ENCODE measurements around the gene CD47.

The CD47 gene

DNA sequence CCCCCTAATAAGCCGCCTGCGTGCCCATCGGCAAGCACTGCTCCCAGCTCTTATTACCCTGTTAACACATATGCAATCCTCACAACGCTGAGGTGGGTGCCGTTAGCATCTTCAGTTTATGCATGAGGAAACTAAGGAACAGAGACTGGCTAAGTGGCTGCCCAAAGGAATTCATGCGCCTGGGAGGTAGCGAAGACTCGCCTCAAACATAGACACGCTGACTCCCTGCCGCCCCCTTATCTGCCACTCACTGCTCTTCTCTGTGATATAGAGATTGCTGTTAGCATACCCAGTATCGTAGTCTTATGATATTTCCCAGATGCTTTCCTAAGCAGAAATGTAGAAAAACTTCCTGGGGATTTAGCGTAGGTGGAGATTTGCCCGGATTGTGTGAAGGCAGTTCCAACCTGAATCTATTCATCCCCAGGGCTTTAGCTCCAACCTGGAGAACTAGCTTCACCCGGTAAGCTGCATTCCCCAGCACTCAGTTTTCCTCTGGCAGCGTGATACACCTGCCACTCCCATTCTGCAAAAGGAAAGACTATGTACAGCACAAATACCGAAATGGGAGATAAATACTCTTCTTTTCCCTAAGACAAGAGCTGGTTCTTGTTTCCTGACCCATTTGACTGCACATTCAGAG, 23.7 kb upstream of the CD47 start:
- DNase-seq = no peak

DNA sequence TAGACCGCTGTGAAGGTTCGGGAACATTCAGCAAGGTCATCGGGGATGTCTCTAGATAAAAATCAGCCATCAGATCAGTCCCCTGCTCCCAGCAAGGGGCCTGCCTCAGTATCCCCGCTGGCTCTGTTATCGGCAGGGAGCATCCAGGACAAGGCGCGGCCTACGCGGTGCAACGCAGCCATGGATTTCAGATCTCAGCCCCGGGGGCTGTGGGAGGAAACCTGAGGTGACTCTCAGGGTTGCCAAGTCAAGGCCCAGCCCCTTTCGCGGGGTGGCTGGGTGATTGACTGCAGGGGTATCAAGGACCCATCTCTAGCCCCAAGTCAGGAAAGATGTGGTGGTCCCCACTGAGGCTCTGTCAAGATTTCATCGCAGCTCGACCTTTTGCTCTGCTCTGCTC, 23.1 kb upstream of the CD47 start:
- DNase-seq = no peak

DNA sequence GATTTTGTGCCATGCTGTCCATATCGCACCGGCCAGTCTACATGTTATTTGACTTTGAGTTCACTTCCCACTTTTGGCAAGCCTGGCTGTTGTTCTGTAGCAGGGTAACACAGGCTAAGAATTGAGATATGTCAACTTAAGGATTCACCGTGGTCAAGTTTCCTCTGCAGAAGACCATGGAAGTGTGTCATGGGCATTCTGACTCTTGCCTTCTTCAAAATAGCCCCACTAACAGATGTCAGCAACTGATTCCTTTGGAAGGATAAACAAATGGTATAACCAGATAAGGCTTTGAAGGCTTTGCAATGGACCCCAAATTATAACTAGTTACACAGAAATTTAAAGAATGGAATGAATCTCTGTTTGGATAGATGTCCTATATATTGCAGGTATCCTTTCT, 20.1 kb upstream of the CD47 start:
- DNase-seq = no peak

DNA sequence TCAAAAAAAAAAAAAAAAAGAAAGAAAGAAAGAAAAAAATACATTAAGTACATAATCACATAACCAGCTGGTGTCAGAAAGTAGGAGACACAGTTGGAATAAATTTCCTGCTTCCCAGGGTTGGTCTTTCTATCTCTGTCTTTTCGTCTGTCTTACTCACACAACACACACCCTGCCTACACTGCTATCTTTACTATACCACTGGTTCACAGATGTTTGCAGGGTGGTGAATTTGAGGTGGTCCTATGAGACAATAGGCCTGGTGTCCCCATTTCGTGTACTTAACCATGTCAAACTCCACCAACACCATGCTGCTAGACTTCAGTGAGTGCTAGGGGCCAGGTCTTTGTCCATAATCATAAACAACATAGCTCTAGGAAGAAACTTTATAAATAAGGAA, 17.6 kb upstream of the CD47 start:
- DNase-seq = no peak

DNA sequence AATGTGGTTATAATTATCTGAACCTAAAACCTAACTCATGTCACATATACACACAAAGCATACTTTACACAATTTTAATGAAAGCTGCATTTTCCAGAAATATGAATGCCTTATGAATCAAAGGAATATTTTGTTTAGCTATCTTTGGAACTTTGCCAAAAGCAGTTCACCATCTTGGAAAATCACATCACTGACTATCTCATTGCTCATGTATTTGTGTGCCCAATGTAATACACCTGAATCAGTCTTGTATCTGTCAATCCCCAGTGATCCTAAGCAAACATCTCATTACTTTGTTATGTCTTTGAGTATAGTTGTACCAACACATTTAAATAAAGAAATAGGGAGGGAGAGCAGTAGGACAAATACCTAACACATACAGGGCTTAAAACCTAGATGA, 15.6 kb upstream of the CD47 start:
- DNase-seq = no peak

DNA sequence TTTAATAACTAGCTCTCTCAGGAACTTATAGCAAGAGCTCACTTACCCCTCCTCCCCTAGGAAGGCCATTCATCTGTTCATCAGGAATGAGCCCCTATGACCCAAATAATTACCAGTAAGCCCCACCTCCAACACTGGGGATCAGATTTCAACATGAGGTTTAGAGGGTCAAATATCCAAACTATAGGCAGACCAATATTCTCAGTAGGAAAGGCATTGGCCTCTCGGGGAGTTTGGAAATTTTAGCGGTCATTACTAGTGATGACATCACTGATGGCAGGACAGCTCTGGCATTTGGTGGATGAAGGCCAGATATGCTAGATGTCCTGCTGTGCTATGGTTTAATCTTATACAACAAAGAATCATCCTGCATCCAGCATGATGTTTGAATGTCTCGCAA, 15.2 kb upstream of the CD47 start:
- DNase-seq = no peak

DNA sequence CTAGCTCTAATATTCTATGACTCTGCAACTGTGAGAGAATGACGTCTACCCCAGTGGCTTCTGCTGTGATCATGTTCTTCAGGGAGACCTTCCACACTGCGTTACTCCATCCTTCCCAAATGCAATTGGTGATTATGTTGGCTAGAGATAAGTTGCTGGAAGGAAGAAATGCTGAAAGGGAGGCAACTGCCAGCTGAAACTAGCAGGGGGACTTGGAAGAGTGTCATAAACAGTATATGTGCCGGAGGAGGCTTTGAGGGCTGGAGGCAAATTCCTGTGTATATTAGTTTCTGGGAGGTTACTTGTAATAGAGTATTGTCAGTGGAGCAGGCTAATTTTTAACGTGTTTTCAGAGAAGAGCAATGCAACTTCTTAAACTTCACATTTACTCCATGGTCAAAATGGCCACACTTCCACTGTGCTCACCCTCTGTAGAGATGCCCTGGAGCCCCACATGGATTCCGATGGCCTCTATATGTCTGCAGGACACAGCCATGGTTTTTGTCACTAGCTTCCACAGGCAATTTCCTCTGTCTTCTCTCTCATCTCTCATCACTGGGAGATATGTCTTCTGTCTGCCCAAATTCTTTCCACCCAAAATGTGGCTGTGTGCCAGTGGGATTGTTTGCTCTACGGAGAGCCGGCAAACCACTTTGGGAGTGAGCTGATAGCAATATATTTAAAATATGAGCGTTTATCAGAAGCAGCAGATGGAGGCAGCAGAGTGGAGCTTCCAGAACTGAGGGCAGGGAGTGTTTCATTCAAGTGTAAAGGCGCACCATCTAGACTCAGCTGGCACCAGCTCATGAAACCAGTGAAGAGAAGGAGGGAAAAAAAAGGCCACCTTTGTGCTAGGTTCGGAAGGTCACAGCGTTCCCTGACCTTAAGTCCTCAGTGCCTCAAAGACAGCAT, 13.3 kb upstream of the CD47 start:
- no peak for DNase-seq

DNA sequence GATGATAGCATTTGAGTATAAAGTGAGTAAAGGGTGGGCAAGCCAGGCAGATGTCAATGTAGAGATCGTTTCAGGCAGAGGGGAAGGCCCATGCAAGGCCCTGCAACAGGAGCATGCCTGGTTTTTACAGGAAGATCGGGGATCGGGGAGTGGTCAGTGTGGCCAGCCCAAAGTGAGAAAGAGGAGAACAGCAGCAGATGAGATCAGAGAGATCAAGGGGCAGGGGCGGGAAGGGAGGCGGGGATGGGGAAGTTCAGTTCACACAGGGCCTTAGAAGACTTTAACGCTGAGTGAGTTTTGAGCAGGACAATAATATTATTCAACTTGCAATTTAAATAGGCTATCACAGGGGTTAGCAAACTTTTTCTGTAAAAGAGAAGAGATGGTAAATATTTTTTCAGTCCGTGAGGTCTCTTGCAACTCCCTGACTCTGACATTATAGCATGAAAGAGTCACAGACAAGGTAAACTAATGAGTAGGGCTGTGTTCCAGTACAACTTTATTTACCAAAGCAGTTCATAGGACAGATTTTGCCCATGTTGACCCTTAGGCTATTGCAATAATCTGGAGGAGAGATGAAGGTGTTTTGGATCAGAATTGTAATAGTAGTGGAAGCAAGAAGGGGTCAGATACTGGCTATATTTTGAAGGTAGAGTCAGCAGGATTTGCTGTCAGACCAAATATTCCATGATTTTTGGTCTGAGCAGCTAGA, 12.4 kb upstream of the CD47 start:
- DNase-seq = no peak

DNA sequence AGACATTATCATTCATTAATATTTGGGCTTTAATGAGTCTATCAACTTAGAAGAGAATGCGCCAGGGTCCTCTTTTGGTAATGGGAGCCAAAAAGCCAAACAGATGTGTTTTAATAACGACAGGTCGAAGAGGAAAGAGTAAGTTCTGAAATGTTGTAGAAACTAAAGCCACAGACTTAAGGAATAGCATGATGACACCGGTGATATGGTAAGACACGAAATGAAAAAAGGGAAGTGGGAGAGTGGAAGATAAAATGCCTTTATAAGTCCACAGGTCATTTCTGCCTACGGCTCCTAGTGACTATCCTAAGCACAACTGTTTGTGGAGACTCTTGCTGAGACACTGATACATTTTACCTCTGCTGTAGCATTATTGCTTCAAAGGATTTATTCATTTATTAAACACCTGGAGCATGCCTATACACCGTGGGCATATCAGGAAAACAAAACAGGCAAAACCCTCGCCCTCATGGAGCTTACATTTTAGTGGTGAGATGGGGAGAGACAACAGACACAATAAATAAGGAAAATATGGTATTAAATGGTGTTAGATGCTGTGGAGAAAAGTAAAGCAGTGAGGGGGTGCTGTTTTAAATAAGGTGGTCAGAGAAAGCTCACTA, 11.7 kb upstream of the CD47 start:
- DNase-seq = no peak

DNA sequence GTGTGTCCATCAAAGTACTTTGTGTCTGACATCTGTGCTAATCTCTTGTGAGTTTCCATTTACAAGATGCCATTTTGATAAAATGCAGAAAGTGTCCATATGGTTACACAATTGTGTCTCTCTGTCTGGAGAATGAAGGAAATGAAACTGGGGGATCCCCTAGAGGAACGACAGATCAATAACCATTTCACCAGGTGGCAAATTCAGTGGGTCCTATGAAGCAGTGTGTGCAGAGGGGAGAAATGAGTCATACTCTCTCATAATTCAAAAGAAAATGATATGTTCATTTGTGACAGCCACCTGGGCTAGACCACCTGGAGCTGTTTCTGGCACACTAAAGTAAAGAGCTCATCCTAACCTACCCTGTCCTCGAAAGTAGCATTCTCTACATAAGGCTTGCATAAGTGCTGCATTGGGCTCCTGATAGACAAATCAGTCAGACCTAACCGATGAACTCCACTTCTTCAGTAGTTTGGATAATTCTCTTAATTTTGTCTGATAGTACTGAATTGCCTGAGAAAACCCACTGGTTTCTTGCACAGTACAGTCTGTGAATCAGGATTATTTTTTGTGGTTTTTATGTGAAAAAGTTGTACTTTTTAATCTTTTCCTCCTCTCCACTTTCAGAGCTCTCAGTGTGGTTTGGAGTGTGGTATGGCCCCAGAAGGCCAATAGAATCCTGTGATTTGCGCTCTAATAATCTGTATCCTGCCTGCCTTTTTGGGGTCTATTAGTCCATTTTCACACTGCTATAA, 10.3 kb upstream of the CD47 start:
- DNase-seq = peak; percentile 14

DNA sequence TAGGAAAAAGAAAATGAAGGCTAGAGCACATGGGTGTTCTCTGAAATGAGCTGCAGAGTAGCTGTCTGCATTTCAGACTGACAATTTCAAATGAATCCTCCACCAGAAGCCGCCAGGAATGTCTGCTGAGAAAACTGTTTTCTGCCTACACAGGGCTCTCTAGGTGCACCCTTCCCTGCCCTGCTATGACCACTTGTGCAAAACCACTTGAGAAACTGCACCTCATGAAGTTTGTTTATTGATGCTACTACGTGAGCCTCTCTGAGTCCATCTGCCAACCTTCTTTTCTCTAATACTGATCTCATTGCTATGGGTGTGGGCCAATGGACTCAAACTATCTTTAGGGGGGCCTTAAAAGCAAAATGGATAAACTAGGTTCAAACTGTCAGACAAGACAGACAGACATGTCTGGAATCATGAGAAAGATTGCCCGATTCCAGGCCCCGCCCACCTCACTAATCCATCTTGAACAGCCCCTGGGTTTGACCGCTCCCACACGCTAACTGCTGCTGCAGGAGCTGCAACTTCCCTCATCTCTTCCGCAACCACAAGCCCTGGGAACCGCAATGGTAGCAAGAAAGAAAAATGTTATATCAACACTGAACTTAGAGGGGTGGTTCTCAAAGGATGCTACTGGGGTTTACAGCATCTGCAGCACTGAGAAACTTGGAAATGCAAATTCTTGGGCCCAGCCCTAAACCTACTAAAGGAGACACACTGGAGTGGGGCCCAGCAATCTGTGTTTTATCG, 9.0 kb upstream of the CD47 start:
- no peak for DNase-seq

DNA sequence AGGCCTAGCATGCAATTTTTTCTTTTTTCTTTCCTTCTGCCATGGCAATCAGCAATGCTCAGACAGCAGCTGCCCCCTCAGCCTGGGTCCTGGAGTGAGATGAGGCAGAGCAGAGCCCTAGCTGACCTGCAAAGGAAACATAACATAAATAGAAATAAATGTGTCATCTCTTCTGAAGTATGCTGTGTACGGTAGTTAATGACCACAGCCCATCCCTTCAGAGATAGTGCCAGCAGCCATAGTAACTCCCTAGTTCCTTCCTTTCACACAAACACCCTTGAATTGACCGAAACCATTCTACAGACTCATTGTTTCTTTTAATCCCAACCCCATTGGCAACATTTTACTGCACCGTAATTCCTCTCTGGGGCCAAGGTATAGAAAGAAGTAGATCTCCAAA, 8.4 kb upstream of the CD47 start:
- DNase-seq = no peak

DNA sequence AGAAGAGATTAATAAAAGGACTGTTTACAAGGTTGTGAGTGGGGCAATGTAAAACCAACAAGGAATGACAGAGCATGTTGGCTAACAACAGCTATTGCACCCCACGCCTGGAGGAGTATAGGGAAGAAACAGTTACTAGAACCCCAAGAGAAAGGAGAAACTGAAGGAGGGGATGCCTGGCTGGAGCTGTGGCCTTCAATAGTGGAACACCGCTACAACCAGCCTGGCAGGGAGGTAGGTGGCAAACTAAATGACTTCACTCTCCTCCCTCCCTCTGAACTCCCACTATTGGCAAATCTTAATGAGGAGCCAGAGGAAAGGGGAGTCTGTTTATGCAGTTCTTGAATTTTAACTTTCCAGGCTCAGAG, 7.2 kb upstream of the CD47 start:
- no peak for DNase-seq

DNA sequence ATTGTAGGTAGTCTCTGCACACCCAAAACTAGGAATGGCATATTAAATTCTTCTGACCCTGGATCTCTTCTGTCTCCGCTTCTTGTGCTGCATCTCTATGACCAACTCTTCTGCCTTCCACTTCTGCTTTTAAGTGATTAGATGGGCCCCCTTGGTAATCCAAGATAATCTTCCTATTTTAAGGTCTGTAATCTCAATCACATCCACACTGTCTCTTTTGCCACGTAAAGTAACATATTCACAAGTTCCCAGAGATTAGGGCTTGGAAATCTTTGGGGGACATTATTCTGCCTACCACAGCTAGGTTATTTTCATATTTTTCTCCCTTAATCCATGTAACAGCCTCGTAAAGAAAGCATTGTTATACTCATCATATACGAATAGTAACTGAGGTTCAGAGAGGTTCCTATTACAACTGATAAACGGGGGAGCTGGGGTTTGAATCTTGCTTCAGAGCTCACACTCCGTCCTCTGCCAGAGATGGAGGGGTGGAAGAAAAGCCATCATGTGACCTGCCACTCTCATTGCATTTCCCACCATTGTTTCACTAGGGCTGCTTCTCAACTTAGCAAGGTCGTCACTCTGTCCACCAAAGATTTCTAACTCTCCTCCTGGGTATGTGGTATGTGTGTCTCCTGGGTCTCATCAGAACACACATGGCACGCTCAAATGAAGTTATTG, 6.6 kb upstream of the CD47 start:
- no peak for DNase-seq

DNA sequence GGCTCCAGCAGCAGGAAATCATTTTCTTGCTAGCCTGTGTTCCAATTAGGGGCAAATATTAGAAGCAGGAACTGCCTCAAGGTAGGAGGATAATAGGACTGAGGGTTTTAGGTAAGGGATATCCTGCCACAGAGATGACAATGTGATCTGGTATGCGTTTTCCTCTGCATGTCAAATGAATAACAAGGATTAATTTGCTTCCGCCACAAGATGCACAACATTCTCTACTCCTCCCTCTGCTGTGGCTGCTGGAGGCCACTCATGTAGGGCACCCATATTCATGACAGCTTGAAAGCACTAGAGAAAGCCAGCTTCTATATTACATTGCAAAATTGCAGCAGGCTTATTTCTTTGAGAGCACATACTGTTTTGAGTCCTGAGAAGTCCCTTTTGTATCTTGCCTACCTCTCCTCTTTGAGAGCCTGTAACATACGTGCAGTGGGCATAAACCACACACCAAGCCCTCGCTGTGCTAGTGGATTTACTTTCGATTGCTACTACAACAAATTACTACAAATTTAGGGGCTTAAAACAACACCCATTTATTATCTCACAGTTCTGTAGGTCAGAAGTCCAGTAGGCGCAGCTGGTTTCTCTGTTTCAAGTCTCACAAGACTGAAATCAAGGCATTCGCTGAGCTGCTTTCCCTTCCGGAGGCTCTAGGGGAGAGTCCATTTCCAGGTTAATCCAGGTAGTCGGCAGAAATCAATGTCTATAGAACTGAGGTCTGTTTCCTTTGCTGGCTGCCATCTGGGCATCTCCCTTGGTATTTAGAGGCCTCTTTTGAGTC, 5.9 kb upstream of the CD47 start:
- no peak for DNase-seq

DNA sequence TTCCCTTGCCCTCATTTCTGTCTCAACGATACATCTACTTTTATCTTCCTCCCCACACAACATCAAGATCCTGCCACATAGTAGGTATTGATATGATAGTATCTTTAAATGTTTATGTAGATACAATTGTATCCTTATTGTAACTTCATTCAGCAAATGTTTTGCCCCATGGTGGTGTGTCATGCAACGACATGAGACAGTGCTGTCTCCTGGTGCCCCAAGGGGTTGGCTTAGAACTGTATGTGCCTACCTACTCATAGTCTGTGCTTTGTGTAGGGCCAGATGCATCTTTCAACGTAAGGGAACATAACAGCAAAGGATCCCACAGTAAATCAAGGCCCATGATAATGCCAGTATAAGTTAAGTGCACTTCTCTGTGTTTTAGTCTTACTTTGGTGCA, 2.8 kb upstream of the CD47 start:
- DNase-seq = no peak

DNA sequence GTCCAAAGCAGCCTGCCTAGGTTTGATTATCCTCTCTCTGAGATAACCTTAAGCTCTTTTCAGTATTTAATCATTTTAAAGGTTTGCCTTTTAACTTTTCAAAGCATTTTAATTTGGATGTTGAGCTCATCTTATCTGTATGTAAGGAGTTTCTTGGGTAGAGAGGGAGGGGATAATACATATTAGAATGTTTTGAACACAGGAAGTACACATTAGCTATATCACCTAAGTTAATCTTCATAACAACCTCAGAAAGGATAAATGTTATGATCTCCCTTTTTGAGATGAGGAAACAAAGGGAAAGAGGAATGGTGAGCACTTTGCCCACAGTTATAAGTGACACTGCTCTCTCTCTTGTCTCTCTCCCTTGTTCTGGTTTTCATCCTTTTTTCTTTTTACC, 2.2 kb upstream of the CD47 start:
- DNase-seq = no peak

DNA sequence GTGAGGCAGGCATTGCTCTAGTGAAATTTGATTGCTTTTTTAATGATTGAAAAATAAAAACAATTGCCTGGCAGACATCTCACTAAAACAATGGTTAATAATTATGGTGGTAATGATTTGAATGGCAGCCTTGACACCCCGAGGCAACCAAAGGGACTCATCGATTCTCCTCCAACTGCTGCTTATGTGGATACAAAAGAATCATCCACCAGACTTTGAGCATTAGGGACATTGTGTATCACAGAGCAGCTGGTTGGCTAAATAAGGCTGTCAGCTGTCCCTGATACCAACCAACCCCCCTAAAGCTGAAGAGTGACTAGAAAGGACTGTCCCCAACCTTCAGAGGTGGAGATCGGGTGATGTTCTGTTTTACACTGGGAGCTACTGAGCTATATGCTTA, 1.7 kb upstream of the CD47 start:
- DNase-seq = no peak

DNA sequence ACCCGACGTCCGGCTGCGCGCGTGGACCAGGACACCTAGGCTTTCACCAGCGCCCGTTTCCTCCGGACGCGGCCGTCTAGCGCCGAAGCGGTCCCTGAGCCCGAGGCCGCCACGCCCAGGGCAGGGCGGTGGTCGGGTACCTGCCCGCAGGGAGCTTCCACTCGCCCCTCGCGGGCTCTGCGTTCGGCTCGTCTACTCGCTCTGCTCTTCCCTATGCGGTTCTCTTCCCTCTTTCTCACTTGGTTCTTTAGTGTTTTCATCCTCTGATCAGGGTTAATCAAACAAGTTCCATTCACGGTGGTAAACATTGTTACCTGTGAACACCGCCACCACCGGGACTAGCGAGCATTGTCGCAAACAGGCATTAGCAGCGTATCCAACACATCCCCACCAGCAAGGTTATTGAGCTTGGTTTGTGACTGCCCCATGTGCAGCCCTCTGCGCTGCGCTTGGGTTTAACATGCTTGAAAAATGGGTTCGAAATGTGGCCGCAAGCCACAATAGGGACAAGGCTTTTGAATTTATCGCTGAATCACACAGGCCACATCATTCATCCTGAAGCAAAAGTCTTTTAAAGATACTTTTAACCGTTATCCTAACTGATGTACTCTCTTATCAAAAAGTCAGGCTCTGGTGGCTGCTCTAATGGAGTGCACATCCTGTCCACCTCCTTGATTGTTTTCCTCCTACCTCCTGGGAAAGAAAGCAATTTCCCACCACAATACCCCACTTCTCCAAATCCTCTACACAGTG, 843 bp upstream of the CD47 start:
- no peak for DNase-seq
